A673 (cell line): ENCODE measurements around the gene RASL10A.

Experiments
- CTCF ChIP-seq: fragments of 300-800, 200-600 bp; sonication (generic); conservative IDR thresholded peaks from 2 replicates; pipeline ENCODE4 v1.5.1; 2017; ENCODE audit warnings: low read depth, mild to moderate bottlenecking, antibody characterized with exemption, low read length, moderate library complexity, mixed read lengths
- EZH2 ChIP-seq: fragments of 200-600 bp; sonication (generic); IDR thresholded peaks from 2 replicates; pipeline ENCODE4 v1.6.1; 2017; ENCODE audit warnings: borderline replicate concordance, low read depth, mild to moderate bottlenecking, mixed read lengths, antibody characterized with exemption, low read length; ENCODE audit not compliant: poor library complexity, severe bottlenecking

GRCh38 chr22:29311464-29312217 is 3.9 kb downstream of the RASL10A start:
- no peak for TF ChIP-seq CTCF
- no peak for TF ChIP-seq EZH2
